EH (cell line): Measurements from ENCODE around the gene BCR.
"Not testable (repeated sequence)": the region's sequence is repeated elsewhere in the genome, so short reads cannot be mapped to it uniquely, and the experiment has no call there.

Source experiments
- DNase-seq: peaks from one replicate; pipeline ENCODE4 v3.0.0-alpha.2; 2015; ENCODE audit warnings: low read depth

Gene BCR

GRCh38 chr22:23316596-23316995 is 136.3 kb downstream of the BCR start:
- DNase-seq, result not testable (repeated sequence)

- DNase-seq, result not testable (repeated sequence)
Measured at GRCh38 chr22:23318316-23318715, 138.0 kb downstream of the BCR start.

- peak; percentile 6 for DNase-seq
Measured at GRCh38 chr22:23322497-23323080, 142.3 kb downstream of the BCR start.

- DNase-seq, result not testable (repeated sequence)
Measured at GRCh38 chr22:23323960-23324688, 143.8 kb downstream of the BCR start.

- no peak for DNase-seq
Measured at GRCh38 chr22:23325183-23325582, 144.9 kb downstream of the BCR start.

GRCh38 chr22:23333822-23334221 is 153.5 kb downstream of the BCR start:
- DNase-seq, result not testable (repeated sequence)

- not testable (repeated sequence) for DNase-seq
Measured at GRCh38 chr22:23337672-23338071, 157.4 kb downstream of the BCR start.

GRCh38 chr22:23341942-23342695 is 161.8 kb downstream of the BCR start:
- not testable (repeated sequence) for DNase-seq

- DNase-seq, result no peak
Measured at GRCh38 chr22:23351321-23351720, 171.0 kb downstream of the BCR start.

- no peak for DNase-seq
Measured at GRCh38 chr22:23353004-23353403, 172.7 kb downstream of the BCR start.

- no peak for DNase-seq
Measured at GRCh38 chr22:23353696-23354095, 173.4 kb downstream of the BCR start.

GRCh38 chr22:23356094-23356493 is 175.8 kb downstream of the BCR start:
- no peak for DNase-seq

GRCh38 chr22:23357053-23357452 is 176.7 kb downstream of the BCR start:
- no peak for DNase-seq

- DNase-seq, result no peak
Measured at GRCh38 chr22:23359583-23360123, 179.3 kb downstream of the BCR start.

- DNase-seq, result no peak
Measured at GRCh38 chr22:23361676-23362075, 181.4 kb downstream of the BCR start.

- no peak for DNase-seq
Measured at GRCh38 chr22:23363683-23364082, 183.4 kb downstream of the BCR start.

- DNase-seq, result no peak
Measured at GRCh38 chr22:23364389-23364788, 184.1 kb downstream of the BCR start.

- DNase-seq, result no peak
Measured at GRCh38 chr22:23365524-23365923, 185.2 kb downstream of the BCR start.

- DNase-seq, result no peak
Measured at GRCh38 chr22:23365961-23366360, 185.7 kb downstream of the BCR start.

GRCh38 chr22:23367196-23367595 is 186.9 kb downstream of the BCR start:
- DNase-seq, result not testable (repeated sequence)
